A549 (cell line): ENCODE results near the gene ATP8A1. TPM values are rescaled to one million over a fixed set of nuclear protein-coding genes. Genes with fewer than 3 reads are reported as not detected.

Experiments
- ATAC-seq, 2 experiments: fragments of 200-7000 bp in 1 of 2; fragments of >200 bp in 1 of 2; cut with Nextera tagmentation in 1 of 2; cut with Tn5 transposase in 1 of 2; 3 replicates each; pipeline versions ENCODE4 v1.8.0 to v1.9.1; 2018 to 2020; ENCODE audit warnings: mild to moderate bottlenecking in 1 of 2, moderate library complexity in 1 of 2
- CTCF ChIA-PET: fragments of 300-600 bp; sonication (Branson Sonifier 250); formaldehyde crosslinking; extraction: SDS; loops from one replicate; lab custom pipeline; 2021; ENCODE audit warnings: antibody characterized with exemption, inconsistent platforms; lab: Yijun Ruan, JAX
- POLR2A ChIA-PET: fragments of 350-600 bp; formaldehyde crosslinking; extraction: SDS; loops from one replicate; lab custom pipeline; 2021; ENCODE audit warnings: antibody characterized with exemption, inconsistent platforms; lab: Yijun Ruan, JAX
- DNase-seq, 2 experiments: peaks; one replicate each; pipeline versions ENCODE4 v3.0.0 to v3.0.0-alpha.2; 2011 to 2016; ENCODE audit warnings: low read depth in 1 of 2, low spot score in 1 of 2
- FAIRE-seq: peaks from 2 replicates; lab custom pipeline; 2011; peaks lifted over from hg19 to GRCh38; lab: Jason Lieb, UNC
- H3K27ac ChIP-seq, 2 experiments: fragments of >200 bp; sonication (Bioruptor Twin); formaldehyde crosslinking; 3 replicates each; pipeline ENCODE4 v1.5.1; 2016 to 2017
- H3K4me1 ChIP-seq: fragments of >200 bp; sonication (Bioruptor Twin); formaldehyde crosslinking; 3 replicates; pipeline ENCODE4 v1.6.1; 2016
- H3K4me2 ChIP-seq: fragments of >200 bp; sonication (Bioruptor Twin); formaldehyde crosslinking; 3 replicates; pipeline ENCODE4 v1.6.1; 2016
- H3K4me3 ChIP-seq: fragments of >200 bp; sonication (Bioruptor Twin); formaldehyde crosslinking; 3 replicates; pipeline ENCODE4 v1.5.1; 2016
- H3K9me3 ChIP-seq: fragments of >200 bp; sonication (Bioruptor Twin); formaldehyde crosslinking; 3 replicates; pipeline ENCODE4 v1.6.1; 2016
- CBX2 ChIP-seq: fragments of 200-600 bp; sonication (generic); IDR thresholded peaks from 2 replicates; pipeline ENCODE4 v1.6.1; 2016; ENCODE audit warnings: low read depth, mild to moderate bottlenecking, borderline replicate concordance
- CHD2 ChIP-seq: fragments of 150-350 bp; IDR thresholded peaks from 2 replicates; pipeline ENCODE4 v1.6.1; 2014; ENCODE audit warnings: low read length; ENCODE audit not compliant: partially characterized antibody
- EHMT2 ChIP-seq: fragments of 200-600 bp; sonication (generic); IDR thresholded peaks from 2 replicates; pipeline ENCODE4 v1.6.1; 2016; ENCODE audit warnings: antibody characterized with exemption, low read depth, mild to moderate bottlenecking, moderate library complexity
- ESRRA ChIP-seq: fragments of 150-350 bp; IDR thresholded peaks from 2 replicates; pipeline ENCODE4 v1.6.1; 2014; ENCODE audit warnings: mild to moderate bottlenecking, low read length, borderline replicate concordance
- FOSB ChIP-seq: fragments of 250-450 bp; sonication (Bioruptor Pico); IDR thresholded peaks from 2 replicates; pipeline ENCODE4 v1.5.0; 2020; ENCODE audit warnings: mild to moderate bottlenecking, moderate library complexity
- FOXS1 ChIP-seq: fragments of 250-450 bp; sonication (Bioruptor Pico); IDR thresholded peaks from 2 replicates; pipeline ENCODE4 v1.5.0; 2020; ENCODE audit warnings: mild to moderate bottlenecking, moderate library complexity
- HDAC2 ChIP-seq: fragments of 200-600 bp; sonication (generic); IDR thresholded peaks from 2 replicates; pipeline ENCODE4 v1.6.1; 2016
- HEYL ChIP-seq: fragments of 250-450 bp; sonication (Bioruptor Pico); IDR thresholded peaks from 2 replicates; pipeline ENCODE4 v1.8.0; 2021; ENCODE audit warnings: mild to moderate bottlenecking, moderate library complexity
- HOXA7 ChIP-seq: fragments of 250-450 bp; sonication (Bioruptor Pico); IDR thresholded peaks from 2 replicates; pipeline ENCODE4 v1.5.0; 2020; ENCODE audit warnings: mild to moderate bottlenecking, moderate library complexity
- HOXB13 ChIP-seq: fragments of 250-450 bp; sonication (Bioruptor Pico); IDR thresholded peaks from 2 replicates; pipeline ENCODE4 v1.5.0; 2020; ENCODE audit warnings: low read depth, mild to moderate bottlenecking, moderate library complexity
- JUN ChIP-seq, 2 experiments: fragments of >200 bp; sonication (Bioruptor Twin); formaldehyde crosslinking; IDR thresholded peaks; 2 replicates in 1 of 2; 3 replicates in 1 of 2; pipeline ENCODE4 v1.6.1; 2016 to 2017
- KDM1A ChIP-seq: fragments of 200-600 bp; sonication (generic); IDR thresholded peaks from 2 replicates; pipeline ENCODE4 v1.6.1; 2016; ENCODE audit warnings: low read depth, mild to moderate bottlenecking
- KDM5A ChIP-seq: fragments of 200-600 bp; sonication (generic); IDR thresholded peaks from 2 replicates; pipeline ENCODE4 v1.6.1; 2016; ENCODE audit warnings: antibody characterized with exemption, mild to moderate bottlenecking
- MAFK ChIP-seq: fragments of 450-650 bp; IDR thresholded peaks from 2 replicates; pipeline ENCODE4 v1.6.1; 2014; ENCODE audit not compliant: partially characterized antibody
- NFE2L2 ChIP-seq: fragments of 150-350 bp; conservative IDR thresholded peaks from 2 replicates; pipeline ENCODE4 v1.6.1; 2014; ENCODE audit warnings: low read length
- RAD21 ChIP-seq, 2 experiments: fragments of >200 bp in 1 of 2; sonication (Bioruptor Twin) in 1 of 2; formaldehyde crosslinking in 1 of 2; IDR thresholded peaks in 1 of 2; conservative IDR thresholded peaks in 1 of 2; 2 replicates in 1 of 2; 3 replicates in 1 of 2; pipeline ENCODE4 v1.6.1; 2012 to 2018; ENCODE audit warnings: inconsistent platforms in 1 of 2
- RARB ChIP-seq: fragments of 250-450 bp; sonication (Bioruptor Pico); IDR thresholded peaks from 2 replicates; pipeline ENCODE4 v1.8.0; 2021; ENCODE audit warnings: mild to moderate bottlenecking, moderate library complexity
- RCOR1 ChIP-seq: fragments of 150-350 bp; IDR thresholded peaks from 2 replicates; pipeline ENCODE4 v1.6.1; 2014; ENCODE audit warnings: antibody characterized with exemption, low read length, low read depth
- RFX5 ChIP-seq: fragments of 450-650 bp; IDR thresholded peaks from 2 replicates; pipeline ENCODE4 v1.7.1; 2014; ENCODE audit warnings: antibody characterized with exemption, mild to moderate bottlenecking, moderate library complexity
- RNF2 ChIP-seq: fragments of 200-600 bp; sonication (generic); IDR thresholded peaks from 2 replicates; pipeline ENCODE4 v1.6.1; 2016; ENCODE audit warnings: low read depth, mild to moderate bottlenecking, antibody characterized with exemption, moderate library complexity, borderline replicate concordance
- TP53 ChIP-seq: fragments of 250-450 bp; sonication (Bioruptor Pico); IDR thresholded peaks from 2 replicates; pipeline ENCODE4 v1.5.0; 2021; ENCODE audit warnings: mild to moderate bottlenecking, moderate library complexity
- WGBS: methylation state at CpG from one replicate; pipeline ENCODE4 v1.1.6; 2017; ENCODE audit errors: missing lambda C conversion rate; 5-methylcytosine and 5-hydroxymethylcytosine counted together
- polyA plus RNA-seq, 4 experiments: library from polyadenylated mRNA; depleted of rRNA in 3 of 4; stranded (reverse); fragments of >200 nt; fragmentation: RNase III in 1 of 4; extraction: RNeasy Plus Mini Kit Qiagen cat#74134 plus additional on column Dnase treatment in 1 of 4; gene quantifications; 2 replicates in 3 of 4; 3 replicates in 1 of 4; pipeline ENCODE4 v1.2.3, GENCODE V29; 2011 to 2017
- TF ChIP-seq, protein P1 (sequence below): fragments of 200-600 bp; sonication (generic); IDR thresholded peaks from 2 replicates; pipeline ENCODE4 v1.6.1; 2016; ENCODE audit warnings: antibody characterized with exemption, mild to moderate bottlenecking, moderate library complexity
- TF ChIP-seq, protein P2 (sequence below): IDR thresholded peaks from 2 replicates; pipeline ENCODE4 v1.6.1; 2012; ENCODE audit warnings: low read depth, borderline replicate concordance
- TF ChIP-seq, protein P3 (sequence below): IDR thresholded peaks from 2 replicates; pipeline ENCODE4 v1.6.1; 2012
- TF ChIP-seq, protein P4 (sequence below): fragments of >200 bp; sonication (Bioruptor Twin); formaldehyde crosslinking; IDR thresholded peaks from 3 replicates; pipeline ENCODE4 v1.6.1; 2016

The ATP8A1 gene
- polyA plus RNA-seq, 2 of the 4 experiments (the other 2 are of a cell fraction), result 0.06 to 0.25 TPM

DNA sequence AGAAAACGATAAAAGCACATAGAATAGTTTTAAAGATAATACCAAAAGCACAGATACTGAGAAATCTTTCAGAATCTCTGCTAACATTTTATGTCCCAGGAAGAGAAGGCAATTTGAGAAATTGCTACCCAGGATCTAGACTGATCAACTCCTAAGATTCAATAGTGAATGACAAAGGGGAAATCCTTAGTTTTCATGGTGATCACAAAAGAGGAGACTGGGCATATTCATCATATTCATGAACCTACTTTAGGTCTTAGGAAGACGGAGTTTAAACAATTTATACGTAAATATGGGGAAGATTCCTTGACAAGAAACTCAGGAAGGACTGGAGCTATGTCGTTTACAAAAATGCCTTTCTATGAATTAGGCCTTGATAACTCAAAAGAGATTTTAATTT lies 172.3 kb downstream of the ATP8A1 start:
- no peaks in the 10 kb centered on the region for H3K9me3 ChIP-seq
- no peak overlapping the region for H3K4me3 ChIP-seq
- 45% methylated on average over 4 of the region's 4 CpGs for WGBS
- POLR2A ChIA-PET, result no interaction called here
- FAIRE-seq (no peak), DNase-seq (no peak), ATAC-seq (no peak)
- no peak overlapping the region for H3K27ac ChIP-seq
- CTCF ChIA-PET, result no interaction called here
- no peaks in the 10 kb centered on the region for H3K4me1 ChIP-seq
- no peak for TF ChIP-seq RCOR1
- no peak for TF ChIP-seq EHMT2
- no peak for TF ChIP-seq RNF2
- no peak for TF ChIP-seq TP53 (CRISPR knock-in tag)
- TF ChIP-seq KDM1A, result no peak
- TF ChIP-seq RARB (CRISPR knock-in tag), result no peak
- TF ChIP-seq HEYL (CRISPR knock-in tag), result no peak
- no peak for TF ChIP-seq FOXS1 (CRISPR knock-in tag)
- no peak for TF ChIP-seq MAFK
- no peak for TF ChIP-seq HOXB13 (CRISPR knock-in tag)
- no peak for TF ChIP-seq CHD2
- H3K4me2 ChIP-seq, result no peak overlapping the region

DNA sequence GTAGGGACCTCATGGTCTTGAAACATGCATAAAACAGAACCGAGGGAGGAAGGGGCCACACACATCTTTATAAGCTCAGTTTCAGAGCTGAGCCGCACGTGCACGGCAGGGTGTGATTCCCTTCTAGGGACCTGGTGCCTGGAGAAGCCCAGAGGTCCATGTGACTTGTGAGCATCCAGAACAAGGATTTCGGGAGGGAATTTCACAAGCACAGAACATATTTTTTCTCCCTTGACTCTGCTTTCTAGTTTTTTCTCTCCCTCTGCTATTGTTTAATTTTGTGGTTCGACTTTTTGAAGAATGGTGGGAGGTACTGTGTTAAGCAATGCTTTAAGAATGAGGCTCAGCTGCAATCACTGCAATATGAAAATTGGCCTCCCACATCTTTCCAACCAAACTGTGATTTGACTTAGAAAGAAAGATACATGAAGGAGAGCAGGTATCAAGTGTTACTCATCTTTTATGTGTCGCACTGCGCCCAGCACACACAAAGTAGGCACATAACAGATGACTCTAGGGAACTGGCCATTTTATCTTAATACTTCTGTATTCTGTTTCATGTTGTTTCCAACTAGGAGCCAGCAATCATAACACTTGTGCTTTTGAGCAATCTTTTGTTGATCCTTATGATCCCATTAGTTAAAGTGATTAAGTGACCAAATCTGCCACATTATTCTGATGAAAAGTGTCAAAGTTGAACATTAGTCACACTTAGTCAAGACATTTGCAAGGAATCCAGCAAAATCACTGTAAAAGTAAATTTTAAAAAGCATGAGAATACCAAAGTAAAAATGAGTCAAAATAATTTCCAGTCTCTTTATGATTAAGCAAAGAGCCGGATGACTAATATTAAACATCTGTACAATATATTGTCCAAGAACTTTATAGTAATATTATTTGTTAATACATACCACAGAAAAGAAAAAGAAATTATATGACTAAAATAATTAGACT lies 173.2 kb downstream of the ATP8A1 start:
- Histone ChIP-seq H3K27ac (no peak overlapping the region), H3K4me2 (no peak overlapping the region)
- ATAC-seq, result no peak
- TF ChIP-seq RAD21 (conservative IDR thresholded peaks at IDR 0.05 in 1 of 2, IDR thresholded peaks at IDR 0.05 in 1 of 2) (no peak), JUN (IDR thresholded peaks at IDR 0.05) (no peak), HOXA7 (CRISPR knock-in tag) (no peak), TP53 (CRISPR knock-in tag) (no peak), RARB (CRISPR knock-in tag) (no peak), ESRRA (no peak), HDAC2 (no peak), CHD2 (no peak), RCOR1 (no peak), NFE2L2 (no peak), KDM5A (no peak), FOSB (CRISPR knock-in tag) (no peak), CBX2 (no peak), RFX5 (no peak)
- TF ChIP-seq, protein P1, sequence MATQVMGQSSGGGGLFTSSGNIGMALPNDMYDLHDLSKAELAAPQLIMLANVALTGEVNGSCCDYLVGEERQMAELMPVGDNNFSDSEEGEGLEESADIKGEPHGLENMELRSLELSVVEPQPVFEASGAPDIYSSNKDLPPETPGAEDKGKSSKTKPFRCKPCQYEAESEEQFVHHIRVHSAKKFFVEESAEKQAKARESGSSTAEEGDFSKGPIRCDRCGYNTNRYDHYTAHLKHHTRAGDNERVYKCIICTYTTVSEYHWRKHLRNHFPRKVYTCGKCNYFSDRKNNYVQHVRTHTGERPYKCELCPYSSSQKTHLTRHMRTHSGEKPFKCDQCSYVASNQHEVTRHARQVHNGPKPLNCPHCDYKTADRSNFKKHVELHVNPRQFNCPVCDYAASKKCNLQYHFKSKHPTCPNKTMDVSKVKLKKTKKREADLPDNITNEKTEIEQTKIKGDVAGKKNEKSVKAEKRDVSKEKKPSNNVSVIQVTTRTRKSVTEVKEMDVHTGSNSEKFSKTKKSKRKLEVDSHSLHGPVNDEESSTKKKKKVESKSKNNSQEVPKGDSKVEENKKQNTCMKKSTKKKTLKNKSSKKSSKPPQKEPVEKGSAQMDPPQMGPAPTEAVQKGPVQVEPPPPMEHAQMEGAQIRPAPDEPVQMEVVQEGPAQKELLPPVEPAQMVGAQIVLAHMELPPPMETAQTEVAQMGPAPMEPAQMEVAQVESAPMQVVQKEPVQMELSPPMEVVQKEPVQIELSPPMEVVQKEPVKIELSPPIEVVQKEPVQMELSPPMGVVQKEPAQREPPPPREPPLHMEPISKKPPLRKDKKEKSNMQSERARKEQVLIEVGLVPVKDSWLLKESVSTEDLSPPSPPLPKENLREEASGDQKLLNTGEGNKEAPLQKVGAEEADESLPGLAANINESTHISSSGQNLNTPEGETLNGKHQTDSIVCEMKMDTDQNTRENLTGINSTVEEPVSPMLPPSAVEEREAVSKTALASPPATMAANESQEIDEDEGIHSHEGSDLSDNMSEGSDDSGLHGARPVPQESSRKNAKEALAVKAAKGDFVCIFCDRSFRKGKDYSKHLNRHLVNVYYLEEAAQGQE, result no peak
- TF ChIP-seq, protein P2, sequence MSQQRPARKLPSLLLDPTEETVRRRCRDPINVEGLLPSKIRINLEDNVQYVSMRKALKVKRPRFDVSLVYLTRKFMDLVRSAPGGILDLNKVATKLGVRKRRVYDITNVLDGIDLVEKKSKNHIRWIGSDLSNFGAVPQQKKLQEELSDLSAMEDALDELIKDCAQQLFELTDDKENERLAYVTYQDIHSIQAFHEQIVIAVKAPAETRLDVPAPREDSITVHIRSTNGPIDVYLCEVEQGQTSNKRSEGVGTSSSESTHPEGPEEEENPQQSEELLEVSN, result no peak
- TF ChIP-seq, protein P3, sequence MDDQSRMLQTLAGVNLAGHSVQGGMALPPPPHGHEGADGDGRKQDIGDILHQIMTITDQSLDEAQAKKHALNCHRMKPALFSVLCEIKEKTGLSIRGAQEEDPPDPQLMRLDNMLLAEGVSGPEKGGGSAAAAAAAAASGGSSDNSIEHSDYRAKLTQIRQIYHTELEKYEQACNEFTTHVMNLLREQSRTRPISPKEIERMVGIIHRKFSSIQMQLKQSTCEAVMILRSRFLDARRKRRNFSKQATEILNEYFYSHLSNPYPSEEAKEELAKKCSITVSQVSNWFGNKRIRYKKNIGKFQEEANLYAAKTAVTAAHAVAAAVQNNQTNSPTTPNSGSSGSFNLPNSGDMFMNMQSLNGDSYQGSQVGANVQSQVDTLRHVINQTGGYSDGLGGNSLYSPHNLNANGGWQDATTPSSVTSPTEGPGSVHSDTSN, result no peak
- TF ChIP-seq, protein P4, sequence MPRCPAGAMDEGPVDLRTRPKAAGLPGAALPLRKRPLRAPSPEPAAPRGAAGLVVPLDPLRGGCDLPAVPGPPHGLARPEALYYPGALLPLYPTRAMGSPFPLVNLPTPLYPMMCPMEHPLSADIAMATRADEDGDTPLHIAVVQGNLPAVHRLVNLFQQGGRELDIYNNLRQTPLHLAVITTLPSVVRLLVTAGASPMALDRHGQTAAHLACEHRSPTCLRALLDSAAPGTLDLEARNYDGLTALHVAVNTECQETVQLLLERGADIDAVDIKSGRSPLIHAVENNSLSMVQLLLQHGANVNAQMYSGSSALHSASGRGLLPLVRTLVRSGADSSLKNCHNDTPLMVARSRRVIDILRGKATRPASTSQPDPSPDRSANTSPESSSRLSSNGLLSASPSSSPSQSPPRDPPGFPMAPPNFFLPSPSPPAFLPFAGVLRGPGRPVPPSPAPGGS, result no peak
- TF ChIP-seq, all 56 proteins: peak for 0
- ChIA-PET CTCF (no interaction called here), POLR2A (no interaction called here)
- no peaks in the 10 kb centered on the region for H3K9me3 ChIP-seq
- no peak for DNase-seq
- no peaks in the 10 kb centered on the region for H3K4me1 ChIP-seq
- WGBS, result 48% methylated on average over 9 of the region's 9 CpGs
- no peak overlapping the region for H3K4me3 ChIP-seq
- no peak for FAIRE-seq
